HEK293 (cell line): ENCODE results near the gene MSH5.

ENCODE experiments used
- ATF2 ChIP-seq: fragments of 450-650 bp; formaldehyde crosslinking; IDR thresholded peaks from 2 replicates; pipeline ENCODE4 v1.5.1; 2016; ENCODE audit warnings: missing biosample characterization, missing genetic modification characterization, low read depth
- BCL11B ChIP-seq: fragments of 450-650 bp; formaldehyde crosslinking; IDR thresholded peaks from 2 replicates; pipeline ENCODE4 v1.5.1; 2016; ENCODE audit warnings: low read depth, missing biosample characterization, missing genetic modification characterization
- FEZF1 ChIP-seq: fragments of 450-650 bp; formaldehyde crosslinking; IDR thresholded peaks from 2 replicates; pipeline ENCODE4 v1.5.1; 2016; ENCODE audit warnings: missing biosample characterization, missing genetic modification characterization
- GLI2 ChIP-seq: fragments of 450-650 bp; formaldehyde crosslinking; IDR thresholded peaks from 2 replicates; pipeline ENCODE4; 2017; ENCODE audit warnings: missing biosample characterization, missing genetic modification characterization, low read depth, borderline replicate concordance
- GLIS1 ChIP-seq: fragments of 450-650 bp; formaldehyde crosslinking; IDR thresholded peaks from 2 replicates; pipeline ENCODE4 v1.5.1; 2016; ENCODE audit warnings: missing biosample characterization, missing genetic modification characterization
- HIC1 ChIP-seq: fragments of 450-650 bp; formaldehyde crosslinking; IDR thresholded peaks from 2 replicates; pipeline ENCODE4 v1.5.1; 2016; ENCODE audit warnings: missing biosample characterization, missing genetic modification characterization
- HOXD13 ChIP-seq: sonication (generic); formaldehyde crosslinking; IDR thresholded peaks from 2 replicates; pipeline ENCODE4 v1.8.0; 2022; ENCODE audit warnings: missing genetic modification reagents, borderline replicate concordance
- IKZF3 ChIP-seq: fragments of 450-650 bp; IDR thresholded peaks from 2 replicates; pipeline ENCODE4 v1.5.0; 2018; ENCODE audit warnings: missing biosample characterization, mild to moderate bottlenecking, missing genetic modification characterization, moderate library complexity
- PRDM1 ChIP-seq: fragments of 450-650 bp; formaldehyde crosslinking; IDR thresholded peaks from 2 replicates; pipeline ENCODE4; 2016; ENCODE audit warnings: missing biosample characterization, missing genetic modification characterization
- PRDM10 ChIP-seq: fragments of 450-650 bp; formaldehyde crosslinking; IDR thresholded peaks from 2 replicates; pipeline ENCODE4 v1.5.1; 2016; ENCODE audit warnings: missing biosample characterization, missing genetic modification characterization
- ZBTB21 ChIP-seq: fragments of 450-650 bp; formaldehyde crosslinking; IDR thresholded peaks from 2 replicates; pipeline ENCODE4 v1.5.1; 2017; ENCODE audit warnings: missing biosample characterization, missing genetic modification characterization
- ZBTB8A ChIP-seq: fragments of 450-650 bp; formaldehyde crosslinking; IDR thresholded peaks from 2 replicates; pipeline ENCODE4 v1.5.1; 2016; ENCODE audit warnings: missing biosample characterization, missing genetic modification characterization
- ZNF10 ChIP-seq: fragments of 450-650 bp; formaldehyde crosslinking; IDR thresholded peaks from 2 replicates; pipeline ENCODE4 v1.5.1; 2017; ENCODE audit warnings: missing biosample characterization, missing genetic modification characterization
- ZNF112 ChIP-seq: fragments of 450-650 bp; formaldehyde crosslinking; IDR thresholded peaks from 2 replicates; pipeline ENCODE4 v1.5.0; 2017; ENCODE audit warnings: missing biosample characterization, missing genetic modification characterization
- ZNF121 ChIP-seq: fragments of 450-650 bp; formaldehyde crosslinking; IDR thresholded peaks from 2 replicates; pipeline ENCODE4 v1.5.1; 2016; ENCODE audit warnings: missing biosample characterization, missing genetic modification characterization
- ZNF157 ChIP-seq: fragments of 450-650 bp; formaldehyde crosslinking; IDR thresholded peaks from 2 replicates; pipeline ENCODE4 v1.5.1; 2016; ENCODE audit warnings: missing biosample characterization, missing genetic modification characterization
- ZNF175 ChIP-seq: fragments of 450-650 bp; formaldehyde crosslinking; IDR thresholded peaks from 2 replicates; pipeline ENCODE4 v1.5.1; 2016; ENCODE audit warnings: missing biosample characterization, missing genetic modification characterization
- ZNF2 ChIP-seq: fragments of 450-650 bp; formaldehyde crosslinking; IDR thresholded peaks from 2 replicates; pipeline ENCODE4 v1.5.1; 2016; ENCODE audit warnings: missing biosample characterization, missing genetic modification characterization
- ZNF302 ChIP-seq: fragments of 450-650 bp; formaldehyde crosslinking; IDR thresholded peaks from 2 replicates; pipeline ENCODE4 v1.5.1; 2016; ENCODE audit warnings: missing biosample characterization, missing genetic modification characterization, low read depth
- ZNF394 ChIP-seq: fragments of 450-650 bp; formaldehyde crosslinking; IDR thresholded peaks from 2 replicates; pipeline ENCODE4 v1.5.1; 2016; ENCODE audit warnings: missing biosample characterization, missing genetic modification characterization, mild to moderate bottlenecking, moderate library complexity, borderline replicate concordance
- ZNF473 ChIP-seq: fragments of 450-650 bp; formaldehyde crosslinking; IDR thresholded peaks from 2 replicates; pipeline ENCODE4 v1.5.1; 2017; ENCODE audit warnings: missing biosample characterization, missing genetic modification characterization
- ZNF48 ChIP-seq: fragments of 450-650 bp; formaldehyde crosslinking; IDR thresholded peaks from 2 replicates; pipeline ENCODE4 v1.5.1; 2016; ENCODE audit warnings: missing biosample characterization, missing genetic modification characterization
- ZNF510 ChIP-seq: fragments of 450-650 bp; formaldehyde crosslinking; IDR thresholded peaks from 2 replicates; pipeline ENCODE4 v1.5.1; 2018; ENCODE audit warnings: mild to moderate bottlenecking, missing genetic modification characterization, missing biosample characterization; ENCODE audit not compliant: insufficient replicate concordance
- ZNF558 ChIP-seq: fragments of 450-650 bp; formaldehyde crosslinking; IDR thresholded peaks from 2 replicates; pipeline ENCODE4 v1.5.1; 2016; ENCODE audit warnings: missing biosample characterization, missing genetic modification characterization
- ZNF645 ChIP-seq: fragments of 450-650 bp; formaldehyde crosslinking; IDR thresholded peaks from 2 replicates; pipeline ENCODE4; 2016; ENCODE audit warnings: missing biosample characterization, missing genetic modification characterization
- ZNF776 ChIP-seq: fragments of 450-650 bp; formaldehyde crosslinking; IDR thresholded peaks from 2 replicates; pipeline ENCODE4 v1.5.0; 2017; ENCODE audit warnings: missing biosample characterization, missing genetic modification characterization, borderline replicate concordance
- ZNF791 ChIP-seq: fragments of 450-650 bp; formaldehyde crosslinking; IDR thresholded peaks from 2 replicates; pipeline ENCODE4 v1.5.1; 2016; ENCODE audit warnings: missing biosample characterization, missing genetic modification characterization
- ZNF843 ChIP-seq: fragments of 450-650 bp; formaldehyde crosslinking; IDR thresholded peaks from 2 replicates; pipeline ENCODE4 v1.5.1; 2016; ENCODE audit warnings: missing biosample characterization, missing genetic modification characterization
- ZSCAN4 ChIP-seq: fragments of 450-650 bp; formaldehyde crosslinking; IDR thresholded peaks from 2 replicates; pipeline ENCODE4 v1.5.1; 2017; ENCODE audit warnings: missing biosample characterization, missing genetic modification characterization
- ZXDB ChIP-seq: fragments of 450-650 bp; formaldehyde crosslinking; IDR thresholded peaks from 2 replicates; pipeline ENCODE4 v1.5.1; 2016; ENCODE audit warnings: missing biosample characterization, missing genetic modification characterization

MSH5 gene

GRCh38 chr6:31806470-31807272, 66.9 kb downstream of the MSH5 start, which contains the start of gene LSM2 (continued):
- TF ChIP-seq FEZF1 (tag by site-specific recombination): no peak
- peak; percentile 77 for TF ChIP-seq PRDM10 (tag by site-specific recombination)
- TF ChIP-seq BCL11B: no peak
- no peak for TF ChIP-seq ZNF121 (tag by site-specific recombination)
- no peak for TF ChIP-seq ZNF645 (tag by site-specific recombination)
- TF ChIP-seq ZNF394: peak; percentile 53; the same call in 1 of the 2 replicates
- TF ChIP-seq HOXD13 (CRISPR knock-in tag): no peak
- TF ChIP-seq ZNF510 (tag by site-specific recombination): no peak
- peak; percentile 92 for TF ChIP-seq ZBTB21
- TF ChIP-seq ZNF2 (tag by site-specific recombination): peak; percentile 45; the same call in 1 of the 2 replicates
- TF ChIP-seq ZXDB: peak; percentile 80
- TF ChIP-seq HIC1 (tag by site-specific recombination): peak; percentile 99
- no peak for TF ChIP-seq ZNF776
- no peak for TF ChIP-seq ZSCAN4
- TF ChIP-seq ATF2: 0 out of 2 replicates have a peak, but pooled peaks have one; percentile 7
- peak; percentile 34; the same call in 1 of the 2 replicates for TF ChIP-seq ZBTB8A (tag by site-specific recombination)
- TF ChIP-seq ZNF112: no peak
- TF ChIP-seq GLI2 (tag by site-specific recombination): no peak
- no peak for TF ChIP-seq PRDM1 (tag by site-specific recombination)
- no peak for TF ChIP-seq ZNF302 (tag by site-specific recombination)
- peak; percentile 44 for TF ChIP-seq GLIS1 (tag by site-specific recombination)
- TF ChIP-seq ZNF843 (tag by site-specific recombination): peak; percentile 37; the same call in 1 of the 2 replicates
- TF ChIP-seq IKZF3: 0 out of 2 replicates have a peak, but pooled peaks have one; percentile 2
- no peak for TF ChIP-seq ZNF791
- no peak for TF ChIP-seq ZNF473 (tag by site-specific recombination)
- TF ChIP-seq ZNF10 (tag by site-specific recombination): no peak
- no peak for TF ChIP-seq ZNF558 (tag by site-specific recombination)
- TF ChIP-seq ZNF48 (tag by site-specific recombination): no peak
- no peak for TF ChIP-seq ZNF157 (tag by site-specific recombination)
- TF ChIP-seq ZNF175: no peak
